Keratinocyte (primary cell): Measurements from ENCODE around the gene IER3. TPM values are rescaled to one million over a fixed set of nuclear protein-coding genes. Genes with fewer than 3 reads are reported as not detected.
A peak's percentile ranks its signal among the peaks of the same experiment; 100 is the strongest.

ENCODE experiments used
- DNase-seq: peaks from one replicate; pipeline ENCODE4 v3.0.0-alpha.2; 2011; ENCODE audit warnings: low read depth, missing footprints, low spot score
- FAIRE-seq: peaks from 2 replicates; lab custom pipeline; 2011; peaks lifted over from hg19 to GRCh38; lab: Jason Lieb, UNC
- H2AFZ ChIP-seq: 2 replicates; pipeline ENCODE4 v1.6.0; 2012; ENCODE audit warnings: low read length, control low read depth, inconsistent platforms; ENCODE audit not compliant: control insufficient read depth
- H3K27ac ChIP-seq: 2 replicates; pipeline ENCODE4 v1.5.1; 2011; ENCODE audit warnings: low read length; ENCODE audit not compliant: control insufficient read depth, insufficient read depth
- H3K27me3 ChIP-seq: 3 replicates; pipeline ENCODE4 v1.6.0; 2011; ENCODE audit warnings: low read length; ENCODE audit not compliant: control insufficient read depth, insufficient read depth; ENCODE audit errors: extremely low read depth
- H3K36me3 ChIP-seq, 2 experiments: 2 replicates in 1 of 2; 3 replicates in 1 of 2; pipeline ENCODE4 v1.5.1; 2011; ENCODE audit warnings: low read length in 2 of 2, mild to moderate bottlenecking in 1 of 2; ENCODE audit not compliant: control insufficient read depth in 2 of 2, insufficient read depth in 2 of 2; ENCODE audit errors: extremely low read depth in 1 of 2
- H3K4me1 ChIP-seq: 3 replicates; pipeline ENCODE4 v1.5.1; 2011; ENCODE audit warnings: low read length; ENCODE audit not compliant: control insufficient read depth, insufficient read depth; ENCODE audit errors: extremely low read depth
- H3K4me2 ChIP-seq: 3 replicates; pipeline ENCODE4 v1.6.0; 2011; ENCODE audit warnings: low read depth, low read length; ENCODE audit not compliant: control insufficient read depth, insufficient read depth; ENCODE audit errors: extremely low read depth
- H3K4me3 ChIP-seq, 3 experiments: fragments of 200-600 bp in 1 of 3; sonication (generic) in 1 of 3; 2 replicates in 2 of 3; 3 replicates in 1 of 3; pipeline ENCODE4 v1.5.1; 2011 to 2016; ENCODE audit warnings: low read length in 3 of 3, mild to moderate bottlenecking in 3 of 3, control low read depth in 2 of 3, inconsistent platforms in 1 of 3, low read depth in 1 of 3, mixed read lengths in 1 of 3, mixed run types in 1 of 3, moderate library complexity in 1 of 3; ENCODE audit not compliant: control insufficient read depth in 2 of 3, insufficient read depth in 2 of 3; ENCODE audit errors: extremely low read depth in 1 of 3
- H3K79me2 ChIP-seq: 2 replicates; pipeline ENCODE4 v1.6.0; 2012; ENCODE audit warnings: low read length; ENCODE audit not compliant: control insufficient read depth, insufficient read depth
- H3K9ac ChIP-seq: 3 replicates; pipeline ENCODE4 v1.6.0; 2011; ENCODE audit warnings: low read length; ENCODE audit not compliant: control insufficient read depth, insufficient read depth; ENCODE audit errors: extremely low read depth
- H3K9me1 ChIP-seq: 3 replicates; pipeline ENCODE4 v1.6.0; 2011; ENCODE audit warnings: low read length; ENCODE audit not compliant: control insufficient read depth, insufficient read depth; ENCODE audit errors: extremely low read depth
- H3K9me3 ChIP-seq: 2 replicates; pipeline ENCODE4 v1.5.1; 2012; ENCODE audit warnings: low read depth, low read length; ENCODE audit not compliant: control insufficient read depth
- H4K20me1 ChIP-seq: 3 replicates; pipeline ENCODE4 v1.6.0; 2011; ENCODE audit warnings: low read length; ENCODE audit not compliant: control insufficient read depth, insufficient read depth; ENCODE audit errors: extremely low read depth
- CTCF ChIP-seq, 3 experiments: IDR thresholded peaks in 1 of 3; conservative IDR thresholded peaks in 1 of 3; optimal IDR thresholded peaks in 1 of 3; 2 replicates in 2 of 3; 3 replicates in 1 of 3; pipeline versions ENCODE3 to v1.5.1; 2011; ENCODE audit warnings: low read length in 3 of 3, mild to moderate bottlenecking in 3 of 3, moderate library complexity in 2 of 3, control low read depth in 1 of 3, inconsistent platforms in 1 of 3; ENCODE audit not compliant: insufficient read depth in 2 of 3; ENCODE audit errors: extremely low read depth in 1 of 3
- EZH2 ChIP-seq: IDR thresholded peaks from one replicate; pipeline ENCODE4 v1.6.1; 2012; ENCODE audit warnings: inconsistent platforms, mild to moderate bottlenecking, low read length, moderate library complexity
- dilution Hi-C: fragments of 300-500 bp; cut with MboI; formaldehyde crosslinking; loops from one replicate; pipeline ENCODE4 v1.7.0; 2020; ENCODE audit warnings: low sequenced_read_pairs; ENCODE audit not compliant: extremely low pct_ligation_motif_present
- polyA plus RNA-seq, 5 experiments: library from polyadenylated mRNA; depleted of rRNA in 3 of 5; stranded (reverse) in 3 of 5; stranded (forward) in 1 of 5; unstranded in 1 of 5; fragments of >200 nt; gene quantifications; 1 replicate in 1 of 5; 2 replicates in 3 of 5; 3 replicates in 1 of 5; pipeline versions ENCODE4 v1.2.1 to v1.2.3, GENCODE V29; 2011 to 2012; ENCODE audit warnings: missing spikeins in 2 of 5, low read depth in 1 of 5, low replicate concordance in 1 of 5

IER3 gene
- polyA plus RNA-seq, 1 donor (not counting 4 experiments of a cell fraction or from before 2014, with no cell fraction given) = 277 TPM

DNA sequence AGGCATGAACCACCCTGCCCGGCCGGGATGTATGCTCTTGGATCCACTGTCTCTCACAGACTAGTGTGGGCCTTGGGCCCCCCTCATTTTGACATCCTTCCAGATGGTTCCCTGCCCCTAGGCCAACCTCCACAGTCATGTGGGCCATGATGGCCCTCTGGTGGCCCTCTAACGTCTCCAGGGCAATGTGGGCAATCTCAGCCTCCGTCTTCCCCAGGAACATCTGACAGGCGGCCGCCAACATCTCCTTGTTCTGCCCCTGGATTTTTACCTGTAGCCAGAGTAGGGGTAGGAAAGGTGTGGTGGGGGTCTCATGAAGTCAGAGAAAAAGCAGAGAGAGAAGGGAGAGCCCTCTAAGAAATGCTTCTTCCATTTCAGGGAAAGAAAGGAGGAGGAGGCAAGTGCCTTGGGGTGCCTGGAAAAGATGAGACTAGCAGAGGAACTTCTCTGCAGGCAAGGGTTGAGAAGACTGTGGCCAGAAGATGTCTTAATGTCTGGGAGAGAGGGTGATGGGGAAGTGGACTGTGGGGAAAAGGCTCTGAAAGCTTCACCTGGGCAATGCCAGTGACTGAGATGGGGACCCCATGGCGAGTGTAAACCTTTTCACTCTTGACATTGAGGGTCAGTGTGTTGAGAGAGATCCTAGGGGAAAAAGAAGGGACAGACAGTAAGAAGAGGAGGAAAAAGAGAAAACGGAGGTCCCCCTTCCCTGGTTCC is 3.1 kb downstream of the IER3 start:
- no peak overlapping the region for H2AFZ ChIP-seq
- no peaks in the 10 kb centered on the region for H3K9me1 ChIP-seq
- peaks cover 11% of the 10 kb centered on the region for H4K20me1 ChIP-seq
- H3K9me3 ChIP-seq = no peaks in the 10 kb centered on the region
- H3K9ac ChIP-seq = peak overlapping the region; percentile 58
- FAIRE-seq = no peak
- TF ChIP-seq EZH2 (no peak), CTCF (optimal IDR thresholded peaks at IDR 0.05 in 1 of 3, IDR thresholded peaks at IDR 0.05 in 1 of 3, conservative IDR thresholded peaks at IDR 0.05 in 1 of 3; ENCODE audit: extremely low read depth in 1 of 3, insufficient read depth in 2 of 3, low read length in 3 of 3) (no peak)
- peak overlapping the region in 2 of 3 experiments; percentile 66 to 85 for H3K4me3 ChIP-seq
- dilution Hi-C loops = no loop called here
- H3K79me2 ChIP-seq = peaks cover 10% of the 10 kb centered on the region
- H3K27ac ChIP-seq = peak overlapping the region; percentile 59
- peak overlapping the region; percentile 53 for H3K4me2 ChIP-seq
- H3K27me3 ChIP-seq = no peaks in the 10 kb centered on the region
- H3K36me3 ChIP-seq = peaks cover 8 to 18% of the 10 kb centered on the region in 2 experiments
- peaks cover 29% of the 10 kb centered on the region for H3K4me1 ChIP-seq
- no peak for DNase-seq

DNA sequence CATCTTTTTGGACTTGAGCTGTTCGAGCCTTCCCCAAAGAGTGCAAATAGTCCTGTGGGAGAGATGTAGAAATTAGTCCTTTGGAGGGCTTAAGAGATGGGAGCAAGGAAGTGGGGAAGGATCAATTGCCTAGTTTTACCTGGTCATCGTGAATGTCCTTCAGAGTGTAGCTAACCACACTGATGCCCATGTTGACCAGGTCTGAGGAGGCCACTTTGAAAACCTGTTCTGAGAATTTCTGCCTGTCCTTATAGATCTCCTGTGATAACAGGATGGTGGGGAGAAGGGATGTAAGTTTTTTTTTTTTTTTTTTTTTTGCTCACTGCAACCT is 3.8 kb downstream of the IER3 start:
- Histone ChIP-seq H3K9me1 (no peaks in the 10 kb centered on the region), H3K9me3 (no peaks in the 10 kb centered on the region), H3K27me3 (no peaks in the 10 kb centered on the region), H3K4me3 (no peak overlapping the region), H3K36me3 (peaks cover 10 to 18% of the 10 kb centered on the region in 2 experiments), H3K4me2 (no peak overlapping the region), H3K79me2 (peaks cover 10% of the 10 kb centered on the region), H3K4me1 (peaks cover 25% of the 10 kb centered on the region), H3K9ac (no peak overlapping the region), H4K20me1 (peaks cover 11% of the 10 kb centered on the region), H3K27ac (no peak overlapping the region), H2AFZ (no peak overlapping the region)
- no peak for TF ChIP-seq EZH2
- no peak for TF ChIP-seq CTCF (optimal IDR thresholded peaks at IDR 0.05 in 1 of 3, IDR thresholded peaks at IDR 0.05 in 1 of 3, conservative IDR thresholded peaks at IDR 0.05 in 1 of 3; ENCODE audit: extremely low read depth in 1 of 3, insufficient read depth in 2 of 3, low read length in 3 of 3)
- DNase-seq (no peak), FAIRE-seq (no peak)
- dilution Hi-C loops = no loop called here
